ENCODE measurements around the gene ALKAL2. TPM values are rescaled to one million over a fixed set of nuclear protein-coding genes. Genes with fewer than 3 reads are reported as not detected.
A peak's percentile ranks its signal among the peaks of the same experiment; 100 is the strongest.

Gene ALKAL2
- total RNA-seq, 1 donor from 2014 or later, result 6.7 TPM

- TF ChIP-seq CTCF (IDR thresholded peaks at IDR 0.05), result no peak
- intact Hi-C loops (cut with DNase I), result no loop called here
- DNase-seq, result no peak
- no peak overlapping the region for H3K27ac ChIP-seq
- peaks cover 55% of the 10 kb centered on the region for H3K36me3 ChIP-seq
- no peak overlapping the region for H3K4me3 ChIP-seq
- H3K9me3 ChIP-seq, result no peaks in the 10 kb centered on the region
- no peaks in the 10 kb centered on the region for H3K27me3 ChIP-seq (ENCODE audit: low read depth)
- H3K4me1 ChIP-seq, result no peaks in the 10 kb centered on the region
- ATAC-seq, result no peak
Measured at GRCh38 chr2:249538-250042, 38.3 kb downstream of the ALKAL2 start.

- H3K4me3 ChIP-seq, result no peak overlapping the region
- no peaks in the 10 kb centered on the region for H3K4me1 ChIP-seq
- DNase-seq (no peak), ATAC-seq (no peak)
- peaks cover 62% of the 10 kb centered on the region for H3K36me3 ChIP-seq
- no peak for TF ChIP-seq CTCF (IDR thresholded peaks at IDR 0.05)
- no peaks in the 10 kb centered on the region for H3K9me3 ChIP-seq
- intact Hi-C loops (cut with DNase I), result no loop called here
- no peak overlapping the region for H3K27ac ChIP-seq
- no peaks in the 10 kb centered on the region for H3K27me3 ChIP-seq (ENCODE audit: low read depth)
Measured at GRCh38 chr2:248724-249123, 39.2 kb downstream of the ALKAL2 start.

DNA sequence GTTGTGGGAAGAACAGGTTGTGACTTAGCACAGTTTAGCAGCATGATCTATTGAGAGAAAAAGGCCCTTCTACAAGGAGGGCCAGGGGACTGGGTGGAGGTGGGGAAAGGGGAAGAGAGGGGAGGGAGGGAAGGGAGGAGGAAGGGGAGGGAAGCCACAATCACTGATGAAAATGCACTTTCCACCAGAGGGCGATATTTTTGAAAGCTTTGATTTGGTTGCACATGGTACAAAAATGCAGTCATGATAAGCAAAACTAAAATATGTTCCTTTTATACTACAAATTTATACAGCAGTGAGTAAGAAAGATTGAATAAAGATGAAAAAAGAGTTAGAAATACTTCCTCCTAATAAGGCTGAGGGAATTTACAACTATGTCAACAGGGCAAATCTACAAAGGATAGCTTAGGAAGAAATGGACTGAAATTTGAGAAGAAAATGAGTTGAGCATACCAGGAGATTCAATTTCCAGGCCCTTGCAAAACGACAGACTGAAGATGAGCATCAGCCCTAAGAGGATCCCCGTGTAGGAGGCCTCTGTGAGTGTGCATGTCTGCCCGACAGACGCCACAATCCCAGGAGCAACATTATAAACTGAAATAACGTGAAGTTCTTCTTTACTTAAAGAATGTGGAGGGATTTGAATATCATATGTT lies 41.3 kb downstream of the ALKAL2 start:
- H3K4me3 ChIP-seq, result no peak overlapping the region
- H3K9me3 ChIP-seq, result no peaks in the 10 kb centered on the region
- peaks cover 67% of the 10 kb centered on the region for H3K36me3 ChIP-seq
- DNase-seq, result no peak
- intact Hi-C loops (cut with DNase I), result no loop called here
- no peaks in the 10 kb centered on the region for H3K27me3 ChIP-seq (ENCODE audit: low read depth)
- no peaks in the 10 kb centered on the region for H3K4me1 ChIP-seq
- H3K27ac ChIP-seq, result no peak overlapping the region
- ATAC-seq, result peak; percentile 46 to 67
- TF ChIP-seq CTCF (IDR thresholded peaks at IDR 0.05), result peak; percentile 67

GRCh38 chr2:244547-244946 lies 43.3 kb downstream of the ALKAL2 start:
- intact Hi-C loops (cut with DNase I), result no loop called here
- H3K9me3 ChIP-seq, result no peaks in the 10 kb centered on the region

GRCh38 chr2:238869-239268 lies 49.0 kb downstream of the ALKAL2 start:
- Histone ChIP-seq H3K9me3 (no peaks in the 10 kb centered on the region), H3K27me3 (ENCODE audit: low read depth) (no peaks in the 10 kb centered on the region), H3K27ac (no peak overlapping the region), H3K4me3 (no peak overlapping the region), H3K36me3 (peaks cover 39% of the 10 kb centered on the region), H3K4me1 (no peaks in the 10 kb centered on the region)
- intact Hi-C loops (cut with DNase I), result no loop called here
- ATAC-seq (no peak), DNase-seq (no peak)
- TF ChIP-seq CTCF (IDR thresholded peaks at IDR 0.05), result no peak

More at GRCh38 chr2:244547-244946, 43.3 kb downstream of the ALKAL2 start:
- no peaks in the 10 kb centered on the region for H3K27me3 ChIP-seq (ENCODE audit: low read depth)
- TF ChIP-seq CTCF (IDR thresholded peaks at IDR 0.05), result no peak
- H3K27ac ChIP-seq, result no peak overlapping the region
- DNase-seq (no peak), ATAC-seq (no peak)
- H3K36me3 ChIP-seq, result peaks cover 72% of the 10 kb centered on the region
- no peaks in the 10 kb centered on the region for H3K4me1 ChIP-seq
- no peak overlapping the region for H3K4me3 ChIP-seq

Data from lower lobe of right lung (tissue), 2 donors.